ENCODE results near the gene CCL18.

DNA sequence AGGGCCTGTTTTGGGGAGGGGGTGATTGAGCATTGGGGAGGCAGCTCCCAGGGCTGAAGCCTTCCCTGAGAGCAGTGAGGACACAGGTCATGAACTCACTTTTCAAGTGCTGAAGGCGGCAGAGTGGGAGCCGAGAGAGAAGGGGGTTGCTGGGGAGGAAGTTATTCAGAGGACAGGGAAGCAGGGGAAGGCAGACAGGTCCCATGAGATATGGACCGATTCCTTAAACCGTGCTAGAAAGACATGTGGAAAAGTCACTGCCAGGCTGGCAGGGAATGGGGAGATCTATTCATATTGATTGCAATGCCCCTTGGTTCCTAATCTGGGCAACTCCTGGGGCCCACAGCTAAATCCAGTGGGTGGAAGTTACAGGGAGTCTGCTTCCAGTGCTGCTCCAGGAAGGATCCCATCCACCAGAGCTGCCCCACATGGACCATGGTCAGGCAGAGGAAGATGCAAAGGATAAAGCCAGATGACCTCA lies 40.7 kb downstream of the CCL18 start:
- TF ChIP-seq EZH2 (IDR thresholded peaks at IDR 0.05; ENCODE audit: borderline replicate concordance, insufficient read depth, low read depth, low read length, poor library complexity, severe bottlenecking), result no peak
- TF ChIP-seq, protein P1, sequence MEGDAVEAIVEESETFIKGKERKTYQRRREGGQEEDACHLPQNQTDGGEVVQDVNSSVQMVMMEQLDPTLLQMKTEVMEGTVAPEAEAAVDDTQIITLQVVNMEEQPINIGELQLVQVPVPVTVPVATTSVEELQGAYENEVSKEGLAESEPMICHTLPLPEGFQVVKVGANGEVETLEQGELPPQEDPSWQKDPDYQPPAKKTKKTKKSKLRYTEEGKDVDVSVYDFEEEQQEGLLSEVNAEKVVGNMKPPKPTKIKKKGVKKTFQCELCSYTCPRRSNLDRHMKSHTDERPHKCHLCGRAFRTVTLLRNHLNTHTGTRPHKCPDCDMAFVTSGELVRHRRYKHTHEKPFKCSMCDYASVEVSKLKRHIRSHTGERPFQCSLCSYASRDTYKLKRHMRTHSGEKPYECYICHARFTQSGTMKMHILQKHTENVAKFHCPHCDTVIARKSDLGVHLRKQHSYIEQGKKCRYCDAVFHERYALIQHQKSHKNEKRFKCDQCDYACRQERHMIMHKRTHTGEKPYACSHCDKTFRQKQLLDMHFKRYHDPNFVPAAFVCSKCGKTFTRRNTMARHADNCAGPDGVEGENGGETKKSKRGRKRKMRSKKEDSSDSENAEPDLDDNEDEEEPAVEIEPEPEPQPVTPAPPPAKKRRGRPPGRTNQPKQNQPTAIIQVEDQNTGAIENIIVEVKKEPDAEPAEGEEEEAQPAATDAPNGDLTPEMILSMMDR (IDR thresholded peaks at IDR 0.05), result no peak

Data from B cell (primary cell).